ENCODE measurements around the gene AMPD2. TPM values are rescaled to one million over a fixed set of nuclear protein-coding genes. Genes with fewer than 3 reads are reported as not detected.
A peak's percentile ranks its signal among the peaks of the same experiment; 100 is the strongest.

AMPD2 gene
- total and polyA plus RNA-seq, 10 donors = 25.2 to 193 (median 143) TPM

DNA sequence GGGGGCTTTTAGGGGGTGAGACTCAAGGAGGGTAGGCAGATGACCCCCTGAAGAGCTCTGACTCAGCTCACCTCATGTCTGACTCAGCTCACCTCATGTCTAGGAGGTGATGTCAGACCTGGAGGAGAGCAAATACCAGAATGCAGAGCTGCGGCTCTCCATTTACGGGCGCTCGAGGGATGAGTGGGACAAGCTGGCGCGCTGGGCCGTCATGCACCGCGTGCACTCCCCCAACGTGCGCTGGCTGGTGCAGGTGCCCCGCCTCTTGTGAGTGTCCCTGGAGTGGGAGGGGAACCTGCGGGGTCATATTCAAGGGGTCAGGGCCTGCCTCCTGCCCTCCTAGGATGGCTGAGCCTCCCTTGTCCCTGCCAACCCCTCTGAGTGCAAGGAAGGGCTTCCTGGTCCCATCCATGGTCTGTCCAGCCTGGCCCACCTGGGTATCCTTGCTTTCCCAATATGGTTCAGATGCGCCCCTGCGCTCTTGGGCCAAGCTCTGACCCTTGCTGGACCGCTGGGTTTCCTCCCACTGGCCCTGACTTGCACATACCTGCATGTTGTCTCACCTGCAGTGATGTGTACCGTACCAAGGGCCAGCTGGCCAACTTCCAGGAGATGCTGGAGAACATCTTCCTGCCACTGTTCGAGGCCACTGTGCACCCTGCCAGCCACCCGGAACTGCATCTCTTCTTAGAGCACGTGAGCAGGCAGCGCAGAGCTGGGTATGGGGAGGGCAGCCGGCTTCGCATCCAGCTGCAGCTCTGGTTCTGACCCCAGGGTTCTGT, 9.1 kb downstream of the AMPD2 start:
- TF ChIP-seq POLR2A (IDR thresholded peaks at IDR 0.05) = no peak
- TF ChIP-seq POLR2AphosphoS5 (IDR thresholded peaks at IDR 0.05) = no peak
- no peak for TF ChIP-seq CTCF (IDR thresholded peaks at IDR 0.05 in 8 of 11, conservative IDR thresholded peaks at IDR 0.05 in 3 of 11)
- H3K27ac ChIP-seq = no peak overlapping the region
- H3K36me3 ChIP-seq = peaks cover 0 to 82% (median 60%) of the 10 kb centered on the region in 6 donors
- intact Hi-C loops (cut with DNase I; ENCODE audit: low total_unique reads) = loop anchor here (5.0 kb wide), 1 partner anchor 81 kb away; the partner anchor contains the start of gene GNAI3
- WGBS, 5 donors = 83 to 95% (median 90%) methylated on average over 6 to 23 of the region's 23 CpGs
- no peaks in the 10 kb centered on the region for H3K27me3 ChIP-seq (replicated peaks in 1 of 7)
- H3K4me1 ChIP-seq = peaks cover 7 to 40% (median 20%) of the 10 kb centered on the region in 6 donors
- no peak for DNase-seq
- H3K9me3 ChIP-seq = no peaks in the 10 kb centered on the region
- H3K4me3 ChIP-seq = no peak overlapping the region

DNA sequence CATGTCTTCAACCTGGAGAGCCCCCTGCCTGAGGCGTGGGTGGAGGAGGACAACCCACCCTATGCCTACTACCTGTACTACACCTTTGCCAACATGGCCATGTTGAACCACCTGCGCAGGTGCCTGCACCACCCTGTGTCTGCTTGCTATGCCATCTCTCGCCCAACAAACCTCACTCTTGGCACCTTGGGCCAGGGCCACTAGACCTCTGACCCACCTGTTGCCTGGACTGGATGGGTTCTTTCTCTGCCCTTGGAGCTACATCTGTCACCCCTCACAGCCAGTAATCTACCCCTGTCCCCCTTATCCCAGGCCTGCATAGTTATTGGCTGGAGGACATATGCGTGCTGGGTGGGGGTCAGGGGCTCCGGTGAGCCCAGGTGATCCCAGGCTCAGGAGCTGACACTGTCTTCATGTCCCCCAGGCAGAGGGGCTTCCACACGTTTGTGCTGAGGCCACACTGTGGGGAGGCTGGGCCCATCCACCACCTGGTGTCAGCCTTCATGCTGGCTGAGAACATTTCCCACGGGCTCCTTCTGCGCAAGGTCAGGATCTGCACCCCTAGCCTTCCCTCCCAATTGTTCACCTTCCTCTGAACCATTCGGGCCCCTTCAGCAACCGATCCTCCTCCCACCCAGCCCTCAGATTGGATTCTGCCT, 9.9 kb downstream of the AMPD2 start:
- no peaks in the 10 kb centered on the region for H3K27me3 ChIP-seq (replicated peaks in 1 of 7)
- no peak for DNase-seq
- intact Hi-C loops (cut with DNase I; ENCODE audit: low total_unique reads) = loop anchor here (5.0 kb wide), 1 partner anchor 82 kb away; the partner anchor contains the start of gene GNAI3
- H3K27ac ChIP-seq = peak overlapping the region in 1 of 8 donors; percentile 1
- H3K9me3 ChIP-seq = no peaks in the 10 kb centered on the region
- peaks cover 0 to 39% (median 12%) of the 10 kb centered on the region in 6 donors for H3K4me1 ChIP-seq
- H3K36me3 ChIP-seq = peaks cover 0 to 82% (median 60%) of the 10 kb centered on the region in 6 donors
- no peak overlapping the region for H3K4me3 ChIP-seq
- TF ChIP-seq POLR2A (IDR thresholded peaks at IDR 0.05) (no peak), CTCF (IDR thresholded peaks at IDR 0.05 in 8 of 11, conservative IDR thresholded peaks at IDR 0.05 in 3 of 11) (no peak), POLR2AphosphoS5 (IDR thresholded peaks at IDR 0.05) (no peak)
- 83 to 95% (median 90%) methylated on average over 9 to 10 of the region's 10 CpGs for WGBS, 5 donors

DNA sequence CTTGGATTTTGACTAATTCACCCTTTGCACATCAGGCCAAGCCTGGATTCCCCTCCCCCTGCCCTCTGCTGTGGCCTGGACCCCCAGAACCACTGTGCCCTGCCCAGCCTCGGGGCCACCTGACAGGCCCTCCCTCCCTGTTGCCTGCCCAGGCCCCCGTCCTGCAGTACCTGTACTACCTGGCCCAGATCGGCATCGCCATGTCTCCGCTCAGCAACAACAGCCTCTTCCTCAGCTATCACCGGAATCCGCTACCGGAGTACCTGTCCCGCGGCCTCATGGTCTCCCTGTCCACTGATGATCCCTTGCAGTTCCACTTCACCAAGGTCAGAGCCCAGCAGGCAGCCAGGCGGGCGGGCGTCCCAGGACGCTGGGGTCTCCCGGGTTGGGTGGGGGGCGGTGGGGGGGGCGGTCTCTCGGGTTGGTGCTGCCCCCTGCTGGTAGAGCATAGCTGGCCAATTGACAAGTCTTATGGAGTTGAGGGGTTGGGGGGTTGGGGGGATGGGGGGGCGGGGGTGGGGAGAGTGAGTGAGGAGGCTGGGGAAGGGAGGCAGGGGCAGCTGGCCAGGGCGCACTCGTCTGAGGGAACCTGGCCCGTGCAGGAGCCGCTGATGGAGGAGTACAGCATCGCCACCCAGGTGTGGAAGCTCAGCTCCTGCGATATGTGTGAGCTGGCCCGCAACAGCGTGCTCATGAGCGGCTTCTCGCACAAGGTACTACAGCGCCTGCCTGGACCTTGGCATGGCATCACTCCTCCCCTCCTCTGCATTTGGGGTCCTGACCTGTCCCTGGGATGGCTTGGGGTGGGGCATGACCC, 10.7 kb downstream of the AMPD2 start:
- no peak for DNase-seq
- Histone ChIP-seq H3K4me3 (no peak overlapping the region), H3K27me3 (replicated peaks in 1 of 7) (no peaks in the 10 kb centered on the region), H3K4me1 (peaks cover 0 to 39% (median 7%) of the 10 kb centered on the region in 6 donors), H3K36me3 (peaks cover 0 to 77% (median 60%) of the 10 kb centered on the region in 6 donors), H3K27ac (peak overlapping the region in 1 of 8 donors; percentile 67), H3K9me3 (no peaks in the 10 kb centered on the region)
- intact Hi-C loops (cut with DNase I; ENCODE audit: low total_unique reads) = no loop called here
- 77 to 98% (median 79%) methylated on average over 8 to 30 of the region's 30 CpGs for WGBS, 5 donors
- TF ChIP-seq POLR2A (IDR thresholded peaks at IDR 0.05) (no peak), CTCF (IDR thresholded peaks at IDR 0.05 in 8 of 11, conservative IDR thresholded peaks at IDR 0.05 in 3 of 11) (peak in 5 of 11 experiments; percentile 43 to 56 (median 54)), POLR2AphosphoS5 (IDR thresholded peaks at IDR 0.05) (peak in 1 of 3 donors; percentile 22)

Data from spleen (tissue), 11 donors.